ENCODE measurements around the gene DYNLRB2.

Gene DYNLRB2

GRCh38 chr16:80554033-80554432 lies 13.2 kb downstream of the DYNLRB2 start:
- peak; percentile 18 for DNase-seq

DNA sequence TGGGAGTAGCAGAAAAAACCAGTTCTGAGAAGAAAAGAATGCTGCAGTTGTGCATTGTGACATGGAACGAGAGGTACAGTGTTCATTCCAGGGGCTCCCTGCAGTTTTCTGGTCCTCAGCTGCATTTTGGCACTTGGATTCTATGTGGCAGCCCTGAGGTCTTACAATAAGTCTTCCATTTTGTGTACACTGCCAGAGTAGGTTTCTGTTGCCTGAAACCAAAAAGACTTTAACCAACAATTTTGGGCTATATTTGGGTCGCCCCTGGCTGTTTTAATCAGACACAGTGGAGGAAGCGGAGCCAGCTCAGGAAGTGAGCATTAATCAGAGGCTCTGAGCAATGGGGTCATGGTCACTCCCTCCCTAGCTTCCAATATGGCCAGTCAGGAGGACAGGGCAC lies 15.7 kb downstream of the DYNLRB2 start:
- DNase-seq, result no peak

DNA sequence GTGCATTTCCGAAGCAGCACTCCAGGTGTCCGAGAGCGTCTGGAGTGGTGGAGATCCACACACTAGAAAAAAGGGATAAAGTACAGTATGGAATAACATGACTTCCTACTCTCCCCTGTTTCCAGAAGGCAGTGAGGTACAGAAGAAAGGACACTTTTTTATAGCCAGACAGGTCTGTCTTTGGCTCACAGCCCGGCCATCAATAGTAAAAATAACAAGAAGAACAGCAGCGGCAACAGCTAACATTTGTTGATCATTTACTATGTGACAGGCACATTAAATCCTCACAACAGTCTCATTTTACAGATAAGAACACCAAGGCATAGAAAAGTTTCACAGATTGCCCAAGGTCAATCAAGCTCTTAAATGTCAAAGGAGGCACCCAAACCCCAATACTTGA lies 16.2 kb downstream of the DYNLRB2 start:
- peak; percentile 71 for DNase-seq

GRCh38 chr16:80559369-80559768 lies 18.6 kb downstream of the DYNLRB2 start:
- no peak for DNase-seq

GRCh38 chr16:80563066-80563465 lies 22.3 kb downstream of the DYNLRB2 start:
- no peak for DNase-seq

GRCh38 chr16:80564394-80564793 lies 23.6 kb downstream of the DYNLRB2 start:
- DNase-seq, result no peak

GRCh38 chr16:80569440-80570105 lies 28.8 kb downstream of the DYNLRB2 start:
- DNase-seq, result peak; percentile 12

- no peak for DNase-seq
Observed at GRCh38 chr16:80570106-80570478, 29.3 kb downstream of the DYNLRB2 start.

DNA sequence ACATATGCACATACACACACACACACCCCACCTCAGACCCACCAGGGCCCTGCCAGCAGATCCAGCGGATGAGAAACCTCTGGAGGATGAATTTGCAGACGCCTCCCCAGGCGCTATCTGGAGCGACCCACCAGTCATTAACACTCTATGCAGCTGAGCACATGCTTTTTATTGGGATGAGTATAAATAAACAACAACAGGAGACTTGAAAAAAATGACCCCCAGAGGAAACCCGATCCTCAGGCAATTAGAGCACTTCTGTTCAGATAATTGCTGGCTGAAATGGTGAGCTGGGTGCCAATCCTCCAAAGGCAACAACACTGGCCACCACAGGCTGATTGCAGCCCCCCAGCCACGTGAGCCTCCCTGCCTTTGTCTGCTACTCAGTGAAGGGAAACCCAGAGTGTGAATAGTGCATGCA lies 32.9 kb downstream of the DYNLRB2 start:
- no peak for DNase-seq

GRCh38 chr16:80576343-80576912 lies 35.6 kb downstream of the DYNLRB2 start:
- no peak for DNase-seq

DNA sequence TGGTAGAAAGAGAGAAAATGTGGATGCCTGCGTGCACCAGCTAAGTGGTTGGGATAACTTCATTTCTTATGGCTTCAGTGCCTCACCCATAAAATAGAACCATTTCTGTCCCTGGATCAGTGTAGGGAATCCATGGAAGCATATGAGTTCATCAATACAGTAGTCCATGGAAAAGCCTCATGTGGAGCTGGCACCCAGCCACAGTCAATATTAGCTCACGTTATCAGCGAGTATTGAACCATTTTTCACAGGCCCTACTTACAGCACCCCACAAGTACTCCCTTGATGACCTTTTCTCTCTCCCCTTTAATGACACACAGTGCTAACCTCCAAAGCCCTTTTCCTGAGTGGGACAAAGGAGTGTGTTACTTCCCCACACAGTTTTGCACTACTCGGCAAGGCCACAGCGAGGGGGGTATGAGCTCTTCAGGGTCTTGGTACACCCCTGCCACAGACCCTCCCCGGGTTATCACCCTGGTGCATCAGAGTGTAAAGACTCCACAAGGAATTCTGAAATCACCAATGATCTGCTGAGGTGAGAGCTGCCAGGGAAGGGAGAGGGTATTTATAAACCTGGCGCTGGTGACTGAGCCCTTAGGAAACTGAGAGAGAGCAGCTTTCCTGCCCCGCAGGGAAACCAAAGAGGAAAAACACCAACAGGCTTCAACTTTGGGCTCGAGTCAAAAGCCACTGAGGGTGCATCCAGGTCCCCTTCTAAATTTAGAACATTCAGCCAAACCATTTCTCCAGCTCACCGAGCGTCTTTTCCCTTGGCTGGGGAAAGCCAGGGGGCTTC lies 36.9 kb downstream of the DYNLRB2 start:
- DNase-seq, result peak; percentile 32

GRCh38 chr16:80580109-80580832 lies 39.5 kb downstream of the DYNLRB2 start:
- DNase-seq, result no peak

DNA sequence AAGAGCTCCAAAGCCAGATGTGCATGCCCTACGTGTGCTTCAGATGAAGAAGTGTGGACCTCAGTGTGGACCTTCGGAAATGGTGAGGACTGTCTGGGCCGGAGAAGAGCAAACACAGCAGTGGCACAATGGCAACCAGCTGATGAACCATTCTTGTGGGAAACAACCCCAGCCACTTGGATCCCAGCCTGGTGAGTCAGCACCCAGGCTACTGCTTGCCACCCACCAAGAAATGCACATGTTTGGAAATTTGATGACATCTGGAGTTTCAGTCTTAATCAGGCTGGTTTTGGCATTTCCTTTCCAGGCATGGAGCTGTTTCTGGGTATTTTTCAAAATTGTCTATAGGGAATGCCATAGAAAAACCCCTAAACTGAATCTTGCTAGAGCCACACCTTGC lies 42.7 kb downstream of the DYNLRB2 start:
- no peak for DNase-seq

DNA sequence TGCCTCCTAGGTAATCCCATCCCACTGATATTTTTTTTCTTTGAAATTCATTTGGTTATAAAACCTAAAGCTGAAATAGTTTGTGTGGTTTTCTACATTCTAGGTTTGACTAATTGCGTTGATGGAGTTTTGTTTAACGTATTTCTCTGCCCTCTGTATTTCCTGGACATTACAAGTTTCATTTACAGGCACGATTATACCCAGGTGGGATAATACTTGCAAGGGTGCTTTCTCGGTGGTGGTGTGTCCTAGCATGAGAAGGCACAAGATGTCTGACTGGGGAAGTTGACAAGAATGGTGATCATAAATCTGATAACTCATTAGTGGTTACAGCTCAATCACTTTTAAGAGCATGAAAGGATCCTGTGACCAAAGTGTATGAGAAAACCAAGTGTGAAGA lies 45.0 kb downstream of the DYNLRB2 start:
- no peak for DNase-seq

DNA sequence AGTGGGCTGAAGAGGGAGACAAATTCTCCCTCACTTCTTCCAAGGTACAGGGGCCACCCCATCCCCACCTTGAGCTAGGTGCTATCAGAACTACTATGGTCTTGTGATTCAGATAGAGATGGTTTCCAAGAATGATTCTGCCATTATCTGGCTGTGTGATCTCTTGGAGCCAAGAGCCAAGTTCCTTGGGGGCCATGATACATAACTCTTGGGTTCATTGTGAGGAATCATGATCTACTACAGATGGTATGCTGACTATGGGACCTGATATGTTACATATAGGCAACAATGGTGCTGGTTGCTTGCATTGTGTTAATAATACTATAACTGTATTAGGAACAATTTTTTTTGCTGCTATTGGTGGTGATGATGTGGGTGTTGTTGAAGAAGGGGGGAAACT lies 45.7 kb downstream of the DYNLRB2 start:
- no peak for DNase-seq

GRCh38 chr16:80587071-80587470 lies 46.3 kb downstream of the DYNLRB2 start:
- DNase-seq, result no peak

DNA sequence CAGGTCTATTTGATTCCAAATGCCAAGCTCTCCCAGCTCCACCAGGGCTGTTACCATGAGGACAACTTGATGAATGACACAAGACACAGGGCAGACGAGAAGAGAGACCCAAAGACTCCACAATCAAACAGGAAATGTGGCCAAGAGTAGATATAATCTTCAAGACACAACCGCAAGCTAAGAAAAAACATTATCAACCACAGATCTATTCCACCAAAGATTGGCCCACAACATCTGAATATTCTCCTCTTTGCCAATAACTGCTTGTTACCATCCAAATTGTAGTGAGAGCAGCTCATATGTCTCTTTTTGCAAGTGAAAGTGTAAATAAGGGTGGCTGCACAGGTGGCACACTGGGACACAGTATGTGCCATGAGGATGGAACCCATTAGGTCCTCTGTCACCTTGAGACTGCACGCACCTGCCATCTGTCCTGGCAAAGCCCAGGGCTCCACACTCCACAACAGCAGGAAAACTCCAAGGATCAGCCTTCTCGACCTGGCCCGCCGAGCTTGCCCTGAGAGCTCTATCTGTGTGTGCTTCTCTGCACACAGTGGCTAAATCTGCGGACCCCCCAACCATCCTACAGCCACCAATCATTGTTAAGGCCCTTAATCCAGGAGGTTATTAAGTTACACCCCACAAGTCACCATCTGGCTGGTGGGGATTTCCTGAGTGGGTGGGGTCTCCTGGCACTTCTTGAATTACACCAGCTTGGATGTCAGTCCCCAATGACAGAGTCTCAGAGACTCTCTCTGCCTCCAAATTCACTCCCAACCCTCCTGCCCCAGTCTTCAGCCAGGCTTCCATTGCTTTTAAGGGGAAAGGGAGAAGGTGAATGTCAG lies 50.5 kb downstream of the DYNLRB2 start:
- DNase-seq, result no peak

GRCh38 chr16:80592273-80592672 lies 51.5 kb downstream of the DYNLRB2 start:
- DNase-seq, result no peak

GRCh38 chr16:80594756-80595155 lies 54.0 kb downstream of the DYNLRB2 start:
- DNase-seq, result no peak

GRCh38 chr16:80596507-80597207 lies 55.9 kb downstream of the DYNLRB2 start:
- no peak for DNase-seq

DNA sequence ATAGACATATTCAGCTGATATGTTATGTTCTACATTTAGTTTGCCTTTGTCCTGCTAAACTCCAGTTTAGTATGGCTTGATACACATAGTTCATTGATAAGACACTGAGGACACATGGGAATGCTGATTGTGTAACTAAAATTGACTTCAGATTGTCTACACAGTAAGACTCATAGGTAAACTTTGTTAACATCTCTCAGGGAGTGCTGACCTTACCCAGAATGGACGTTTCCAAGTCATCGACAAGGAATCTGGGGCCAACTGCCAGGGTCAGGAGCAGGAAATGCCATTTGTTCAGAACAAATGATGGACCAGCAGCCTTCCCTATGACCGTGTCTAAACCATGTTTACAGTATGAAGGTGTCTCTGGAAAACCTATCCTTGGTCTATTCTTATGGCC lies 58.7 kb downstream of the DYNLRB2 start:
- DNase-seq, result no peak
